ENCODE measurements around the gene EEFSEC.

DNA sequence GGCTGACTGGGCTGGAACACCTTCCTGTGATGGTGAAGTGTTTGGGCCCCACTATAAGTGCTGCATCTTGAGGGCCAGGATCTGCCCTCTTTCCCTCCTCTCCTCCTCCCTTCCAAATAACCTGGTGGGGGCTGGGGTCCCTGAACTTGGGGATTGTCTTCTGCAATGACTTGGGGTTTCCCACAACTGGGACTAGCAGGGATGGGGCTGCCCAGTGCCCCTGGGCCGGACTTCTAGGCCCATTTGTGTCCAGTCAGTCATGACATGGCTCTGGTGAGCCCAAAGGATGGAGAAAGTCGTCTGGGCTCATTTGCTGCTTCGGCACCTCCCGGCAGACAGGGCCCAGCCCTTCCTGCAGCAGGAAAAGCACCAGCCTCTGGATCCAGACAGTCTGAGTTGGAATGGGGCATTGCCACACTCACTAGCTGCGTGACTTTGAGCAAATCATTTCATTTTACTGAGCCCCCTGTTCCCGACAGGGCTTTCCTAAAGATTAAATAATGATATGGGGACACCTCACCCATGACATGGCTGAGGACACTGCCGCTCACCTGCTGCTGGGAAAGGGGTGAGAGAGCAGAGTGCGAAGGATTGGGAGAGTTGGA, 200.2 kb downstream of the EEFSEC start:
- TF ChIP-seq, protein P1, sequence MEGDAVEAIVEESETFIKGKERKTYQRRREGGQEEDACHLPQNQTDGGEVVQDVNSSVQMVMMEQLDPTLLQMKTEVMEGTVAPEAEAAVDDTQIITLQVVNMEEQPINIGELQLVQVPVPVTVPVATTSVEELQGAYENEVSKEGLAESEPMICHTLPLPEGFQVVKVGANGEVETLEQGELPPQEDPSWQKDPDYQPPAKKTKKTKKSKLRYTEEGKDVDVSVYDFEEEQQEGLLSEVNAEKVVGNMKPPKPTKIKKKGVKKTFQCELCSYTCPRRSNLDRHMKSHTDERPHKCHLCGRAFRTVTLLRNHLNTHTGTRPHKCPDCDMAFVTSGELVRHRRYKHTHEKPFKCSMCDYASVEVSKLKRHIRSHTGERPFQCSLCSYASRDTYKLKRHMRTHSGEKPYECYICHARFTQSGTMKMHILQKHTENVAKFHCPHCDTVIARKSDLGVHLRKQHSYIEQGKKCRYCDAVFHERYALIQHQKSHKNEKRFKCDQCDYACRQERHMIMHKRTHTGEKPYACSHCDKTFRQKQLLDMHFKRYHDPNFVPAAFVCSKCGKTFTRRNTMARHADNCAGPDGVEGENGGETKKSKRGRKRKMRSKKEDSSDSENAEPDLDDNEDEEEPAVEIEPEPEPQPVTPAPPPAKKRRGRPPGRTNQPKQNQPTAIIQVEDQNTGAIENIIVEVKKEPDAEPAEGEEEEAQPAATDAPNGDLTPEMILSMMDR (IDR thresholded peaks at IDR 0.05; ENCODE audit: low read depth, low read length), result no peak
- no peak for TF ChIP-seq EZH2phosphoT487 (IDR thresholded peaks at IDR 0.05; ENCODE audit: low read depth)

Measured in OCI-LY3 (cell line).